Right lobe of liver (tissue), 6 donors: ENCODE data around the gene DHX40. TPM values are rescaled to one million over a fixed set of nuclear protein-coding genes. Genes with fewer than 3 reads are reported as not detected.
A peak's percentile ranks its signal among the peaks of the same experiment; 100 is the strongest.

Source experiments
- ATAC-seq, 4 donors: fragments of 200-7000 bp; cut with Tn5 transposase; one replicate each; pipeline ENCODE4 v1.9.1; 2020; ENCODE audit warnings: mild to moderate bottlenecking in 4 of 4, moderate library complexity in 4 of 4
- DNase-seq, 3 donors: peaks; one replicate each; pipeline ENCODE4 v3.0.0-alpha.2; 2020
- H3K27ac ChIP-seq, 3 donors: fragments of 200-600 bp; one replicate each; pipeline ENCODE4 v1.8.0; 2022
- H3K27me3 ChIP-seq, 2 donors: fragments of 200-600 bp; one replicate each; pipeline ENCODE4 v1.8.0; 2022
- H3K36me3 ChIP-seq, 4 donors: fragments of 200-600 bp; sonication (generic) in 1 of 4; one replicate each; pipeline versions ENCODE4 v1.5.1 to v1.8.0; 2017 to 2022; ENCODE audit warnings: control low read depth in 1 of 4
- H3K4me1 ChIP-seq, 4 donors: fragments of 200-600 bp; sonication (generic) in 1 of 4; one replicate each; pipeline versions ENCODE4 v1.5.1 to v1.8.0; 2017 to 2022; ENCODE audit warnings: control low read depth in 1 of 4
- H3K4me3 ChIP-seq, 3 donors: fragments of 200-600 bp; one replicate each; pipeline ENCODE4 v1.8.0; 2022
- H3K9me3 ChIP-seq, 4 donors: fragments of 200-600 bp; sonication (generic) in 1 of 4; one replicate each; pipeline versions ENCODE4 v1.5.1 to v1.8.0; 2017 to 2022; ENCODE audit warnings: control low read depth in 1 of 4
- CTCF ChIP-seq, 4 donors: fragments of 200-600 bp in 3 of 4; fragments of 450-650 bp in 1 of 4; IDR thresholded peaks; one replicate each; pipeline versions ENCODE4 v1.5.1 to v1.8.0; 2016 to 2022; ENCODE audit warnings: antibody characterized with exemption in 4 of 4, mild to moderate bottlenecking in 2 of 4
- POLR2A ChIP-seq: fragments of 450-650 bp; IDR thresholded peaks from one replicate; pipeline ENCODE4 v1.6.1; 2017; ENCODE audit warnings: antibody characterized with exemption, mild to moderate bottlenecking
- WGBS: methylation state at CpG from one replicate; pipeline ENCODE4 v1.1.6; 2018; ENCODE audit warnings: low coverage, low lambda C conversion rate; ENCODE audit not compliant: insufficient coverage; ENCODE audit errors: missing lambda C conversion rate; 5-methylcytosine and 5-hydroxymethylcytosine counted together
- intact Hi-C, 2 donors: fragments of 100-400 bp; cut with DNase I; formaldehyde crosslinking; loops; one replicate each; pipeline versions ENCODE4 v1.11.2 to v1.14.1; 2022
- total RNA-seq, 6 experiments: library from RNA; depleted of rRNA in 2 of 6; stranded (reverse); fragments of >200 nt in 2 of 6; fragmentation: NEBNext Ultra II Directional in 3 of 6; extraction: Animal tissue kit (Norgen Biotek cat#: 25700) in 3 of 6; gene quantifications; one replicate each; pipeline versions ENCODE4 v1.1.0 to v1.2.4, GENCODE V29; 2016 to 2023
- donor health status: DM: no; HTN: yes; CAD: no.
- donor health status: DM: no; HTN: no; CAD: no.
- donor health status: DM: no; HTN: no; CAD: no.
- donor health status: DM: no; HTN: yes; CAD: no.
- donor health status: DM: no; HTN: yes; CAD: no.

DHX40 gene
- total RNA-seq, 6 experiments from 2014 or later = 7.8 to 12.0 (median 9.4) TPM

- DNase-seq (no peak), ATAC-seq (no peak)
- Histone ChIP-seq H3K9me3 (no peaks in the 10 kb centered on the region), H3K27ac (no peak overlapping the region), H3K27me3 (no peaks in the 10 kb centered on the region), H3K4me3 (no peak overlapping the region), H3K4me1 (no peaks in the 10 kb centered on the region), H3K36me3 (no peaks in the 10 kb centered on the region)
- no peak for TF ChIP-seq POLR2A
- TF ChIP-seq CTCF (IDR thresholded peaks at IDR 0.05) = no peak
- intact Hi-C loops = no loop called here
- WGBS = 81% methylated on average over 2 of the region's 4 CpGs
Measured at GRCh38 chr17:59550703-59551102, 14.7 kb upstream of the DHX40 start.

GRCh38 chr17:59558039-59558438 is 7.4 kb upstream of the DHX40 start:
- Histone ChIP-seq H3K27ac (no peak overlapping the region), H3K4me1 (no peaks in the 10 kb centered on the region), H3K9me3 (no peaks in the 10 kb centered on the region), H3K4me3 (no peak overlapping the region), H3K36me3 (no peaks in the 10 kb centered on the region), H3K27me3 (no peaks in the 10 kb centered on the region)
- WGBS = 62% methylated on average over 4 of the region's 7 CpGs
- intact Hi-C loops = no loop called here
- ATAC-seq (no peak), DNase-seq (no peak)
- TF ChIP-seq CTCF (IDR thresholded peaks at IDR 0.05) = no peak

GRCh38 chr17:59558953-59559352 is 6.5 kb upstream of the DHX40 start:
- Histone ChIP-seq H3K4me3 (no peak overlapping the region), H3K36me3 (no peaks in the 10 kb centered on the region), H3K9me3 (no peaks in the 10 kb centered on the region), H3K27ac (no peak overlapping the region), H3K4me1 (no peaks in the 10 kb centered on the region), H3K27me3 (no peaks in the 10 kb centered on the region)
- intact Hi-C loops = no loop called here
- DNase-seq (no peak), ATAC-seq (no peak)
- TF ChIP-seq CTCF (IDR thresholded peaks at IDR 0.05) (peak; percentile 25 to 42 (median 34)), POLR2A (no peak)

GRCh38 chr17:59561042-59561441 is 4.4 kb upstream of the DHX40 start:
- peaks cover 0 to 5% (median under 1%) of the 10 kb centered on the region in 4 donors for H3K4me1 ChIP-seq
- ATAC-seq = peak in 3 of 4 donors; percentile 21 to 48 (median 46)
- intact Hi-C loops = no loop called here

More at GRCh38 chr17:59561042-59561441, 4.4 kb upstream of the DHX40 start:
- Histone ChIP-seq H3K27ac (no peak overlapping the region), H3K9me3 (no peaks in the 10 kb centered on the region), H3K36me3 (no peaks in the 10 kb centered on the region), H3K27me3 (no peaks in the 10 kb centered on the region), H3K4me3 (no peak overlapping the region)
- DNase-seq = no peak
- peak; percentile 17 to 46 (median 26) for TF ChIP-seq CTCF (IDR thresholded peaks at IDR 0.05)
- TF ChIP-seq POLR2A = no peak
- WGBS = 50% methylated on average over 1 of the region's 2 CpGs
